ENCODE measurements around the gene WIF1.

WIF1 gene

DNA sequence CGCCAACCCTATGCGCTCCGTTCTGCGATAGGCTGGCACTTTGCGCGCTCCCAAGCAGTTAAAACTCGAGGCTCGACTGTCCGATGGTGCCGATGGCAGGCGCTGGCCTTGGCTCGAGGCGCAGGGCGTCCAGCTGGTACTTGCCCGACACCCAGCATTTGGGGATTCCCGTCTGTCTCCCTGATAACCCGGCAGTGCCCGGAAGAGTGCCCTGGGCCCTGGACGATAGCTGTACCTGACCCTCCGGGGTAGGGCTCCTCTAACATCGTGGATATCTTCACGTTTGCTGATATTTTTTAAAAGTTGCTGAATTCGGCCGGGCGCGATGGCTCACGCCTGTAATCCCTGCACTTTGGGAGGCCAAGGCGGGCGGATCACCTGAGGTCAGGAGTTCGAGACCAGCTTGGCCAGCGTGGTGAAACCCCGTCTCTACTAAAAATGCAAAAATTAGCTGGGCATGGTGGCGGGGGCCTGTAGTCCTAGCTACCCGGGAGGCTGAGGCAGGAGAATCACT, 908 bp upstream of the WIF1 start:
- no peak for DNase-seq

DNA sequence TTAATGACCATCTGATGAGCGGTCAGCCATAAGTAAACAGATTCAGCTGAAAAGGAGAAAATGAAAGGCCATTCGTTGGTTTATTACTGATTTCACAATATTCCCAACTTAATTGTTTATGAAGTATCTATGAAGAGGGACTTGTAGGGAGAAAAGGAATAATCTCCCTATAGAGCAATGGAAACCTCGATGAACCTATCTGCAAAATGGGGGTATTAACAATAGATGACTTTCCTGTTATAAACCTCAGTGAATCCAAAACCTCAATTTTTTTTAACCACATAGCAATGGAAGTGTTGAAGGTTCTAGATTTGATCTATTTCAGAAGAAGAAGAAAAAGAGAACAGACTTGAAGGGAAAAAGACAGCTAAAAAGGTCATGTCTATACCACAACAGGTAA, 2.0 kb downstream of the WIF1 start:
- DNase-seq: no peak

DNA sequence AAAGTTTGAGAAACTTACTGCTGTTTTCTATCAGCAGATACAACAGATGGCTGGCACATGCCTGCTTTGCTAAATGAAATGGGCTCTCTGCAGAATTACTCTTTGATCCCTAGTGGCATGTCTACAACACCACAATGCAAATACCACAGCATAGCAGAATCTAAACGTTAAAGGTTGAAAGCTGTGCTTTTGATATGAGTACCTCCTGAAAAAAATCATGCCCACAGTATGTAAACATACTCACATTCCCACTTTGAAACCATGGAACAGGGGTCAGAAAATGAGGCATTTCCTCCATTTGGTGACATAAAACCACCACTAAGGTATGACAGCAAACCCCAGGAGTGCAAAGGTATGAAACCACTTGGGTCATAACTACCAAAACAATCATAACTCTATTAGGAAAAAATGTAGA, 7.5 kb downstream of the WIF1 start:
- DNase-seq: no peak

DNA sequence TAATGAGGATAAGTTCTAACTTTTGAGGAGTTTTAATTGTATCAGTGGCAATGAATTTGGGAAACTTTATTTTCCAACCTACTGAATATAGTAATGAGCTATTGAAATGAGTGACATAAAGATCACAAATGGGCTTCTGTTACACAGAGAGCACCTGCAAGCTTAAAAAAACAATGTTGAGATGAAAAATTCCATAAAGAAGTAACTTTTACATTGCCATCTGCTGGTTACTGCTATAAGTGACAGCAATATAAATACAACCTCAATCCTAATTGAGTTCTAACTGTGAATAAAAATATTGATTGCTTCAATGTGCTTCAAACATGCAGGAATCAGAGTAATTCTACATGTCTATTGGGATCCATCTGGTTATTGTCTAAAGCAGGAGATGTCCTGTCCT, 14.2 kb downstream of the WIF1 start:
- no peak for DNase-seq

DNA sequence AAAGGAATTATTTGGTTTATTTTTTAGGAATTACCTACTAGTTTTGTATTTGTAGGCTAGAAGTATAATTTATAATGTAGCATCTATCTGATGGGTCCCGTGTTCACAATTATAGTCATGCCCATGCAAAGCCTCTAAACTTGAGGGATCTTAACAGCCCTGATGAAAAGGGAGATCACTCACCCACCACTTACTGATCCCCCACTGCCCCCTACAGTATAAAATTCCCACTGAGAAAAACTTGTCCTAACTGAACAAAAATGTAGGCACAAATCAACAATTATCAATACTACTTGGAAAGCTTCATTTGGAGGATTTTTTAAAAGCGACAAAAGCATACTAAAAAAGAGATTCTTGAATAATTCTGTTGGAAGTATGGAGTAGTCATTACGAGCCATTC, 21.0 kb downstream of the WIF1 start:
- no peak for DNase-seq

DNA sequence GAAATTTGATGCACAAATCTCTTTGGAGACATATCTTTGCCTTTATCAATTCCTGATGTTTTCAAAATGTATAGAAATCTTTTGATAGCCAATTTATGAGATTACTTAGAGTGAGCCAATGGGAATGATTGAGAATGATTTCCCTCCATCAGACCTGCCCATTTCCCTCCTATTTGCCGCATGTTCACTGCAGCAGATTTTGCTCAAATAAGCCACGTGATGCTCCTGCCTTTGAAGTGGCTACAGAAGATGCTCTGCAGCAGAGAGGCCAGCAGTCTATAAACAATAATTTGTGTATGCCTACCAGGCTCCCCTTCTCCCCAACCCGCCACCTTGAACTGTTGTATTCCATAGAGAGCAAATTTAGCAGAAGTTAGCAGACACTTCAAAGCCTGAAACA, 21.9 kb downstream of the WIF1 start:
- DNase-seq: no peak

DNA sequence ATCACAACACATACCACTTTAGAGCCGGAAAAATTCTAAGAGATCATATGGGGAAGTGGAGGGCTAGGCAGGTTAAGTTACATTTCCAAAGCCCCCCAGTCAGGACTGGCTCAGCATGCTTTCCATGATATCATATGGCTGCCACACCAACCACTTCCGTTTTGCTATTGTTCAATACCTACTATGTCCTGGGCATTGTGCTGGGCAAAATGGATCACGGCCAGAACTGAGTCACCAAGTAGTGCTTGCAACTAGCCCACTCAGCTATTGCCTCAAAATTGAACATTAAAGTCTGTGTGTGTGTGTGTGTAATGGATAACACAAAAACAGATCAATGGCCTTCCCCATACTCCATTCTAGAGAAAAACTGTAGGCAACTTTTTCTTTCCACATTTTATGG, 22.7 kb downstream of the WIF1 start:
- DNase-seq: no peak

DNA sequence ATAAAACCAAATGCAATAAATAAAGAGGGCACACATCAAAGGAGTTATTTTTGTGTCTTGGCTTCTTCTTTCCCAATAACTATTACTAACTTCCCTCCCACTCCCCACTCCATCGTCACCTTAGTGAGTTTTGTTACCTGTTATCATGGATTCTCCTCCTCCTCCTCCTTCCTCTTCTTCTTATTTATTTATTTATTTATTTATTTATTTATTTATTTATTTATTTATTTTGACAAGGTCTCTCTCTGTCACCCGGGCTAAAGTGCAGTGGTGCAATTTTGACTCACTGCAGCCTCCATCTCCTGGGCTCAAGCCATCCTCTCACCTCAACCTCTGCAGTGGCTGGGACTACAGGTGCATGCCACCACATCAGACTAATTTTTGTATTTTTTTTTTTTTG, 26.4 kb downstream of the WIF1 start:
- DNase-seq: no peak

DNA sequence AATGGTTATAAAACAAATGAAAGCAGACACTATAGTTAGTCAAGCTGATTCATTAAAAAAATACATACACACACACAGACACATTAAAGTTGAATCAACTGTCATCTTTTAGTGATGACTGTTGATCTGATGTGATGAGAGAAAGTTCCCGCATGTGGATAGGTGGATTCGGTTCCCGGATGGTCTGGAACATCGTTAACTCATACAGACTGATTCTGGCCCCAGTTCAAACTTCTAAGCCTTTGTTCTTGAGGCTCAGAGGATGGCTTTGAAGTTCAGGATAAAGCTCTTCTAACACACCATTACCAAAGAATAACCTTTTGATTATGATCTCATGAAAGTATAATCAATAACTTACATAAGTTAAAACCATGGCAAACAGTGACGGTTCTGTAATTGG, 27.5 kb downstream of the WIF1 start:
- DNase-seq: no peak

DNA sequence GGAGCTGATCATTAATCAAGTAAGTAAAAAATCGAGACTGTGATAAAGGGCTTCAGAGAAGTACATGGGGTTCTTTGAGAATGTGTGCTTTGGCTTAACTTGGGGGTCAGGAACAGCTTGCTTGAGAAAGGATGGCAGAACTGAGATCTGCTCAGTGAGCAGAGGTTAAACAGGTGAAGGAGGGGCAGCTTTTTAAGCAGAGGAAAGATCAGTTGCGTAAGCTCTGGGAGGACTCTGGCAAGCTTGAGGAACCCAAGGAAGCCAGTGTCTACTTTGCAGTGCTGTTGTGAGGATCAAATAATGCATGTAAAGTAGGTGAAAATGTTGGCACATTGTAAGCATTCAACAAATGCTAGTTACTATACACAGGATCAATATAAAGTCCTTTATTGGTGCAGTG, 30.6 kb downstream of the WIF1 start:
- no peak for DNase-seq

DNA sequence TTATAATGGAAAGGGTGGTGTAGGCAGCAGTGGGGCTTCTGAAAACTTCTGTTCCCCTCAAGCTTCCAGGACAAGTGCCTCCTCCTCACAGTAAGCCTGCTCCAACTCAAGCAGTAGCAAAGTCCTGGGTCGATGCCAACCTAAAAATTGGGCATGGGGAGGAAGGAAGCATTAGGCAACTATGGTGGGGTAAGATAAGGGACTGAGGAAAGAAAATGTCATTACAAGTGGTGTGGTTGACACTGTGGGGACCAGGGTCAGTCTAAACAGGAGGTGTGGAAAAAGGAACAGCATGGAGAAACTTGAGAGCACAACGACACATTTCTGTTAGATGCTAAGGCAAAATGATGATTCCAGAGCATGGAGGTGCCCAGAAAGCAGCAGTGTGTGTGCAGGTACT, 34.9 kb downstream of the WIF1 start:
- DNase-seq: no peak

DNA sequence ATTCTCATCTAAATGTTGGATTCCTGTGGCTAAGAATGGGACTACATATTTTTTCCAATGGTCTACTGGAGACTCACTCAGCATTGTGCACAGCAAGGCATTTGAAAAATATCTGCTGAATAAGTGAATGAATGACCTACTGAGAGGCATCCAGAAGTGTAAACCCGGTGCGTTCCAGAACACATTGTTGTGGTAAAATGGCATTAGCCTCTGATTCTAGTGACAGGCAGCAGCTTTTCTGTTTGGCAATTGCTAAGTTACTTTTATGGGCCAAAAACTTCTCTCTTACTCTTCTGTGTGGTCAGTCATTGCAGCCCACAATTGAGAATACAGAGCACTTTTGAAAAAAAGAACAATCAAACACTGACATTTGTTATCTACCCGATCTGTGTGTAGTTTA, 36.5 kb downstream of the WIF1 start:
- no peak for DNase-seq

DNA sequence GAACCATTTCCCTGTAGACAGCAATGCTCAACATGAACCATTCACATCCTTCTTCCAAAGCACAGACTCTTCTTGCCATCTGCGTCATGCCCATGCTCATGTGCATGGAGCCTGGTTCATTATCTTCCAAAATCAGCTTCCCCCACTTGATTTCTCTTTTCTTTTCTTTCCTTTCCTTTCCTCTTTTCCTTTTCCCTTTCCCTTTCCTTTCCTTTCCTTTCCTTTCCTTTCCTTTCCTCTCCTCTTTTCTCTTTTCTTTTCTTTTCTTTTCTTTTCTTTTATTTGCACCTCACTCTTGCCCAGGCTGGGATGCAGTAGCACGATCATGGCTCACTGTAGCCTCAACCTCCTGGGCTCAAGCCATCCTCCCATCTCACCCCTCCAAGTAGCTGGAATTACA, 37.5 kb downstream of the WIF1 start:
- no peak for DNase-seq

DNA sequence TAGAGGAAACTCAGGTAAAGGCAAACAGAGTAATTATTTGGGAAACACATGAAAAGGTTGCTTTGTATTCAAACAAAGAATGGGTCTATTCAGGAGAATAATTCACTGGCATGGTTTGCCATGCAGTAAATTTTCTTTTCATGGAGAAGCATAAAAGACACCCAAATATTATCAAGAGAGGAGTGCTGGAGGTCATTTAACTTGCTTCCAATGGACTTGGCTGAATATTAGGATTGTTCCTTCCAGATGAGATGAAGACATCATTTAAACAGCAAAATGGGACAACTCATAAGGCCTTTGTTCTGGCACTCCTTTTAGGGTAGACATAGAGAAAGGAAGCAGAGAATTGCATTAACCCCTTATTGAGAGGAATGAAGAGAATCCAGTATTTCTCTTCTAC, 38.7 kb downstream of the WIF1 start:
- DNase-seq: no peak

DNA sequence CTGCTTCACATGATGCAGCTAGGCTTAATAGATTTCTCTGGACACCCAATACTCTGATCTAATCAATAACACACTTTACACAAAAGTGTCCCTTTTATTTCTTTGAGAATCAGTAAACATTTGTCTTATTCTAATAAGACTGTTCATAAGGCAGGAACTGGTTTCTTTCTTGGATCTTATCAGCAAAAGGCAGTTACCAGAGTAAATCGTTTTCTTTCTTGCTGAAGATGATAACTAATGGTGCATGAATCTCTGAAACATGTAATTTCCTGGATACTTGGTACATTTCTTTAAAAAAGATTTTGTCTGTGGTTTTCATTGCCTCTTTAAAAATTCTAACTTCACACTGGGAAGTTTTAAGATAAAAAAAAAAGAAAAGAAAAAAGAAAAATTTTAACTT, 39.6 kb downstream of the WIF1 start:
- no peak for DNase-seq

DNA sequence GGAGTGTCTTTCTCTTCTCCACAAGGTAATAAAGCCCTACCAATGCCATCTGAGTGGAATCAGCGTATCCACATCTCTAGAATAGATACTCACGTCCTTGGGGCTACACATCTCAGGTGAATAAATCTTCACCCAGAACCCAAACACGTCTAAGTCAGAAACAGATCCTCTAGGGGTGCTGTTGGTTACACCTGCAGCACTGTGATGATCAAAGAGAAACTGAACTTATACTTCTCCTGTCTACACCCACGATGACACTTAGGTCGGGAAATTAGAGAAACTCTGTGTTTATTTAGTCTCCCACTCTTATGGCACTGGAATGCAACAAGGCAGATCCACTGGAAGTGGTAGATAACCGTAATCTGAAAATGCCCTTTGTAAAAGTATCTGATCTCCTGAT, 46.2 kb downstream of the WIF1 start:
- no peak for DNase-seq

DNA sequence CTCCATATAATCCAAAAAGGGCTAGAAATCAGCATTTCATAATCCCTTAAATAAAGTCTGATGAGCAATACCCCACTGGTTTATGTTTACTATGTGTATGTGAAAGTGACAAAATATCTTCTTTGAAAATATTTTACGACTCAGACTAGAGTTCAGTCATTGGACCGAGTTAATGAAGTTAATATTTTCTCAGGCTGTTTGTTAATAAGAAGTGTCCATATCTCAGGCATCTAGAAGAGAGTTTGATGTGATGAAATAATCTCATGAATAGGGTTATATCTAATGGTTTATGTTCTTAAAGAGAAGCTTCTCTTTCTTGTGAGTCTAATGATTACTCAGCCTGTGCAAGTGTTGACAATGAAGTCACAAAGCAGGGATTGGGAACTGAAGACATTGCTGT, 51.8 kb downstream of the WIF1 start:
- DNase-seq: no peak

DNA sequence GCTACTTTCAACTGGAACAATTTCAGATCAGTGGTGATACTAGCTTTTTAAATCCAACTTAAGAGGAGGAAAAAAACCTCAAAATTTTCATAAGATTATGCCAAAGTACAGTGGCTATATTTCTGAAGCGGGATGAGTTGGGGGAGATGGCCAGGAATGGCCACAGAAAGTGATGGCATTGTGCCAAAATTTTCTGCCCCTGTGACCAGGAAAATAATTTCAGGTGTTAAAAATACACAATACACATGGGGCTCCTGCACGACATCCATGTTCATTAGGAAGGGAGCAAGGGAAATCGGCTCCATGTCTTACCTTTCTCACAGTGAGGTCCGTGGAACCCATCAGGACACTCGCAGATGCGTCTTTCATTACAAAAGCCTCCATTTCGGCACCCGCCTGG, 53.7 kb downstream of the WIF1 start:
- DNase-seq: no peak

DNA sequence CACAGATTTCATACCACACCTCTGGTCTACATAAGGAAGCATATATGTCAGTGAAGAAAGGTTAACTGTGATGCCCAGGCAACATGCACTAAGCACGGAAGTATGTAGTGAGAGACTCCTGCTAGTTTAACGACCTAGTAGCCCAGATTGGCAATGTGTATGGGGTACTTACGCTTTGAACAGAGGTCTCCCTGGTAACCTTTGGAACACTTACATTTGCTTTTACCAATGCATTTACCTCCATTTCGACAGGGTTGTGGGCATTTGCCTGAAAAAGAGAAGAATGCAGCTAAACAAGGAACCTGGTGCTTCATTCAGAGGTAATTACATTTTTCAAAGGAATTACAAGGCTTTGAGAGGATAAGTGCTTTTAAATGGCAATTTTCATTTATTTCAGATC, 65.2 kb downstream of the WIF1 start:
- DNase-seq: no peak

DNA sequence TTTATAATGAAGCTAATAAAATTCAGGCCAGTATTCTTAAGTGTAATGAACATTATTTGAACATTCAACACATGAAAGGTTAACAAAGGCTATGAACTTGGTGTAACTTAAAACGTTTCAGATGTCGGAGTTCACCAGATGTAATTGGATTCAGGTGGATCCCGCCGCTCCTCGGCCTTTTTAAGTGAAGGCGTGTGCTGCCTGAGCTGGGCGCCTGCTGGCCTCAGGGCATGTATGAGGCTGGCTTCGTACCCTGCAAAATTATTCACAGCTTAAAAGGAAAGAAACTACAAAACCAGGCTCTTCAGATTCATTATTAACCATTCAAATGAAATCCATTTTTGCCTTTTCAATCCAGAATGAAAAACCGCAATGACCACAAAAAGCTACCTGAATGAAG, 69.9 kb downstream of the WIF1 start:
- no peak for DNase-seq

DNA sequence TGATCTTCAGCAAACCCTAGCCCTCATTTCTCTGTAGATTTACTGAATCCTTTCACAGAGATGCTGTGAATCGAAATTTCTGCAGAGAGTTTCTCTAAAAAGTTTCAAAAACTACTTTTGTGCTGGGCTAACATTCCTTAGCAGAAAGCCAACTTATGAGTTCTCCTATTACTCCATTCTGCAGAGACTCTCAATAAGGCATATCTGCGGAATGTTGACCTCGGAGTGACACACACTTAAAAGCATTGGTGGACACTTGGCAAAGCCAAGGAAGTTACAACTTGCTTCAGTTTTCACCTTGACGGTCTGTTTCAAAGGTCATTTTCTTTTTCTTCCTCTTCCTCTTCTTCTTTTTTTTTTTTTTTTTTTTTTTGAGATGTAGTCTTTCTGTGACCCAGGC, 75.8 kb downstream of the WIF1 start:
- DNase-seq: no peak

DNA sequence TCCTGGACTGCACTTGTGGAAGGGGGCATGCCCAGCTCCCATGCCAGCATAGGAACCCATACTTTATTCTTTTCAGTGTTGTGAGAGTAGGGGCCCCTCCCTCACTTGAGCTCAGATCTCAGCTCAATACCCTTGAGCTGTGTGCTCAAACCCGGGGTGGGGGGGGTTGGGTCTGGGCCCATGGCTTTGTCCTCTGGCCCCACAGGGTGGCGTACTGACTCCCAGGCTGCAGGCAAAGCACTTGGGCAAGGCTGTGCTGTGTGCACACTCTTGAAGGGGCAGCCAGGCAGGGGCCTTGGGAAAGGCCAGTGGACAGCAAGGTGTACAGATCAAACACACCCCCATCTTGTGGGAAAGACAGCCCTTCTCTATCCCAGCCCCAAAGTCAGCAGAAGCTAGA, 81.8 kb downstream of the WIF1 start:
- no peak for DNase-seq

DNA sequence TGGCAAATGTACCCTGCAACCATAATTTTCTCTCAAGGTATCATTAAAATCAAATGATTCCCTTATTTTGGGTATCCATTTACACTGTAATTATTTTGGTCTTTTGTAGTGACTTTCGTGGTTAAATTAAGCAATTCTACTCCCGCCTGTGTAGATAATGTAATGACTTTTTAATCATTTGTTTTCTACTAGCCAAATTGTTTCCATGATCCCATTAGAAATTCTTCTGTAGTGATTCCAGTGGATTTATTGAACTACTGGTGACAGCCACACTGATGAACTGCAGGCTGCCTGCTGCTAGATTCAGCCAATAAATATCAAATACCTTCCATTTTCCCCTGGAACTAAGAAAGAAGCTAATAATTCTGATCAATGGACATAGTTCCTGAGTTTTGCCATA, 96.0 kb downstream of the WIF1 start:
- DNase-seq: no peak

DNA sequence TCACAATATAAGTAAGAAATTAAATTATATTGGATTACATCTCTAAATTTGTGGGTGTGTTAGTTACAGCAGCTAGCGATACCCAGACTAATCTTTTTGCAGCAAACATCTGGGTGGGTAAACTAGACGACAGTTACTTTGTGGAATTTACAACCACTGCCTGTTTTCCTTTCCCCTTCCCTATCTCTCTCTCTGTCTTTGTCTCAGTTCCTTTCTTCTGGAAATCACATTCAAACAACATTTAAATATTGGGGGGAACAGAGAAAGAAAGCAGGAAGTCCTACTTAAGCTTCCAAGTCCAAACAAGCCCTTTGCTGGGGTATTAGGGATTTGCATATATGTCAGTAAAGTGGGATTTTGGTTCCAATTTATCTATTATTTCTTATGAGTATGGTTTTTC, 97.6 kb downstream of the WIF1 start:
- no peak for DNase-seq

DNA sequence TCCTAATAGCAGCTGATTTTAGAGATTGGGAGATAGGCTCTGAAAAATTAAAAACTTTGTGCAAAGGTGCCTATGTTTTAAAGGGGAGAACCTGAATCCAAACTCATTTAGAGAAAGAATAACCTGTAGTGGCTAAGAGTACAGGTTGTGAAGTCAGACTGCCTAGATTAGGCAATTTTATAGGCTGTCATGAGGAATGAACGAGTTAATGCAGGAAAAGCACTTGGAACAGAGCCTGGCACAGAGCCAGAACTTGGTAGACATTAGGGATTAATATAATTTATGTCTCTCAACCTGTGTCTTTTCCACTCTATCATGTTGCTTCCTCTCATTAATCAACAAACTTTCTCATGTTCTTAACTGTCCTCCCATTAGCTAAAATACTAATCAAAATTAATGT, 98.1 kb downstream of the WIF1 start:
- no peak for DNase-seq

DNA sequence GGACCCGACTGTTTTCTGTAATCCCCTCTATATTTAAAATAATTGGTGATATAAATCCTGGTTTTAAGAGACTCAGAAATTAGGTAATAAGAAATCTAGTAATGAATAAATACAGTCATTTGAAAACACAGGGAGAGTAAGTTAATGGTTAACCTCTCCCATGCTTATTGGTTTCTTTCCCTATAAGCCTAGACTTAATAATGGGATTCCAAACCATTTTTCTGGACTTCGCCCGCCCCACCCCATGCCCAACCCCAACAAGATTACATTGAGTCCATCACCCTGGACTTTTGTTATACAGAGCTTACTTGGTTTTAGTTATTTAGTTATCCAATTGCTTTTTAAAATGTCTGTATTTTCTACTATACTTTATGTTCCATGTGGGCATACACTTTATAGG, 98.7 kb downstream of the WIF1 start:
- no peak for DNase-seq

All from GOT3 (cell line).